ENCODE results near the gene RGS4.

Gene RGS4

GRCh38 chr1:163069142-163069541 is at the start of gene RGS4:
TSS of gene RGS4 (plus strand) at chr1:163069361. CDS start at chr1:163069485, 124 bp downstream.
- DNase-seq, result no peak

GRCh38 chr1:163022129-163022528 is 47.0 kb upstream of the RGS4 start:
- DNase-seq, result no peak

GRCh38 chr1:163027610-163028009 is 41.6 kb upstream of the RGS4 start:
- no peak for DNase-seq

- no peak for DNase-seq
Measured at GRCh38 chr1:163029901-163030300, 39.3 kb upstream of the RGS4 start.

GRCh38 chr1:163035446-163036249 is 33.5 kb upstream of the RGS4 start:
- DNase-seq, result no peak

GRCh38 chr1:163036671-163037070 is 32.5 kb upstream of the RGS4 start:
- DNase-seq, result no peak

DNA sequence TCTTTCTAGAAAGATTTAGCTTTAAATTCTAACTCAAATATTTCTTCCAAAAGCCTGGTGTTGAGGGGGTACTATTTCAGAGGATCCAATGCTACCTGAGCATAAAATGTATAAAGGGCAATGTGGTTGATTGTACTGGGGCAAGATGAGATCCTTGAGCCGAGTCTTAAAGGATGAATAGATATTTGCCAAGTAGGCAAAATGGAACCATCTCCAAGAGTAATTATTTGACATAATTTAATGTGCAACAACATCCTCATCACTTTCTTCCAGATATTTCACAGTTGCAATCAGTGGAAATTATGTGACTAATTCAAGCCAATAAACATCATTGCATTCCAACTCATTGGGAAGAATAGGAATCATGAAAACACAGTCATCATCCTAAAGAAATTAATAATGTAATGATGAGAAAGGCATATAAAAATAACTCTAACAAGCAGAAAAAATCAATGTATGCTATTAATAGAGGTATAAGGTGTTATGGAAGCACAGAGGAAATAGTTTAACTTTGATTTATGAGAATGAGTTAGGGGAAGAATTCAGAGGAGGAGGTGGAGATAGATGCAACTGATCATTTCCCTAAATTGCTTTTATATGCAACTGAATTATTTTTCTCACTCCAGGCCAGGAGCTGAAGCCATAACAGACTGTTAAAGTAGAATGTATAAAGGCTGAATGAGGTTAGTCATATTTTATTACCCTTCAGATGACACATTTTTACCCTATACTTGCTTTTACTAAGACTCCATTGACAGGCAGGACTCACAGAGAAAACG is 30.0 kb upstream of the RGS4 start:
- DNase-seq, result no peak

GRCh38 chr1:163039707-163040093 is 29.5 kb upstream of the RGS4 start:
- DNase-seq, result no peak

DNA sequence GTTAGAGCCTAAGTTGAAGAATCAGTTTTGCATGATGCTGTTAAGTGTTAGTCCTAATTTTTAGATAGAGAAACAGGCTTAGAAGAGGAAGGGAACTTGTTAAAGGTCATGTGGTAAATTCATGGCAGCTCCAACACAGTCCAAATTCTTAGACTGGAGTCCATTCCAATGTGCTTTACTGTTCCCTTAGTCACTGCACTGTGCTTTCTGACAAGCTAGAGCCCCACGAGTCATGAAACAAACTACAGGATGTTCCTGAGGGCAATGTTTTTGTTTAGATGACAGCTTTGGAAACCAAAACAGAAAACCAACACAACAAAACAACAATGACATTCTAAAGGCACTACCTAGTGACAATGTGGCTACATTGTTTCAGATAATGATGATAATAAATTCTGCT is 23.1 kb upstream of the RGS4 start:
- no peak for DNase-seq

GRCh38 chr1:163047951-163048659 is 21.1 kb upstream of the RGS4 start:
- no peak for DNase-seq

GRCh38 chr1:163048869-163049268 is 20.3 kb upstream of the RGS4 start:
- no peak for DNase-seq

DNA sequence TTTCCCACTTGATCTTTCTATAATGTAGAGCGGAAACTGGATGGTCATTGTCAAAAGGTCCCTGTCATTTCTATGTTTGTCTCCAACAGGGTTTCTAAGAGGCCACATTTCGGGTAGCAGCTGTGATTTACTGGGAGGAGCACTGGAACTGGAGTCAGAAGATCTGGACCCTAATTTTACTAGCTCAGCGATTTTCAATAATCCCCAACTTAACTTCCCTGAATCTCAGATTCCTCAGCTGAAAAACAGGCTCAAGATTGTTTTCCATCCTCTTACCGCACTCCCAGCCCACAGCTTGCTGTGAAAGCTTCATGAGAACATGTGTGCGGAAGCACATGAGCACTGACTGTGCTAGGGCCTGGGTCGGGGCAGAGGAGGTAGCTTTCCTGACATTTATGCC is 19.9 kb upstream of the RGS4 start:
- DNase-seq, result no peak

DNA sequence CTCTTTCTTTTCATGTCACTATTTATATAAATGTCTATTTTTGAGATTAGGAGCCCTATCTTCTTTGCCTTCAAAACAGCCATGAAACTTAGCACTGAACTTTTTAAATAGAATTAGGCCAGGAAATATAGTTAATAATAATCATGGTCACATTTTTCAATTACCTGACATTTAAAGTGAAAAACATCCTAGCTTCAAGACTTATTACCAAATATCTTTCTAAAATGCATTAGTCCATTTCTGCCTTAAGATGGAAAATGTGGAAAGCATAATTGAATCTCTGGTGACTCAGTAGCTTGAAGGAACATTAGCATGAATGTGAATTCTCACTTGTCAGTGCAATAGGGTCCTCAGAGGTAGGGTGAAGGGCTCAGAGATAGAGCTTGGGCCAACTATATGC is 18.7 kb upstream of the RGS4 start:
- DNase-seq, result no peak

DNA sequence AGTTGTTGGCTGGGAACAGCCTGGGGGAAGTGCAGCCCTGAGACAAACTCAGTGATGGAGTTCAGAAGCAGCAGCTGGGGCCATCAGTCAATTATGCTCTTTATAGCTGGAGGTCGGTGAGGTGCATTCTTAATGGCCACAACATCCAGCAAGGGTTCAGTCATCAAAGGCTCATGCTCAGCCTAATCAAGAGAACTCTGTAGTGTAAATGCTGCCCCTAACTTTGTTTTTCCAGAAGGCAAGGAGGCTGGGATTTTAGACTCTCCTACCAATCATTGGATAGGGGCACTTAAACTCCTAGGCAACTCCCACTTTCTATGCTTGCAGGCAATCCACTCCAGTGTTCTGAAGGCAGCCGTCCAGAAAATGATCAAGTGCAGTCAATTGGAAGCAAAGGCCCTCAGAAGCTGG is 15.0 kb upstream of the RGS4 start:
- DNase-seq, result no peak

DNA sequence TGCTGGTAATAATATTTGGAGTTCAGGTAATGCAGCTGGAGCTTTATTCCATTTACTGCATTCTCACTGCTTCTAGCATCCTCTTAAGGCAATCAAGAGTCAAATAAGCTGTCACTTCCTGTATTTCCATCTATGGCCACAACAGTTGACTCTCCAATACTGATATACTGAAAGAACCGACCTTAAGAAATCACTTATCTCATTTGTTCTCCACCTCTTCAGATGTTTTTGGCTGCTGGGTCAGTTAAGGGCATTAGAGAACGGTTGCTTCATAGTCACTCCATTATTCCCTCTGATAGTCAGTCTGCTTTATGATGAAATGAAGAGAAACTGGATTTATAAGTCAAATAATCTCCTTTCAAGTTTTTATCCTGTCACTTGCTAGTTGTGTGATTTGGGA is 14.2 kb upstream of the RGS4 start:
- DNase-seq, result no peak

DNA sequence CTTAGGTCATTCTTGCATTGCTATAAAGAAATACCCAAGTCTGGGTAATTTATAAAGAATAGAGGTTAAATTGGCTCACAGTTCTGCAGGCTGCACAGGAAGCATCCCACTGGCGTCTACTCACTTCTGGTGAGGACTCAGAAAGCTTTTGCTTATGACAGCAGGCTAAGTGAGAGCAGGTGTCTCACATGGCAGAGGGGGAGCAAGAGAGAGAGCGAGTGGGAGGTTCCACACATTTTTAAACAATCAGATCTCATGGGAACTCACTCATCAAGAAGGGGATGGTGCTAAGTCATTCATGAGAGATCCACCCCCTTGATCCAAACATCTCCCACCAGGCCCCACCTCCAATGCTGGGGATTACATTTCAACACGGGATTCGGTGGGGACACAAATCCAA is 13.6 kb upstream of the RGS4 start:
- no peak for DNase-seq

DNA sequence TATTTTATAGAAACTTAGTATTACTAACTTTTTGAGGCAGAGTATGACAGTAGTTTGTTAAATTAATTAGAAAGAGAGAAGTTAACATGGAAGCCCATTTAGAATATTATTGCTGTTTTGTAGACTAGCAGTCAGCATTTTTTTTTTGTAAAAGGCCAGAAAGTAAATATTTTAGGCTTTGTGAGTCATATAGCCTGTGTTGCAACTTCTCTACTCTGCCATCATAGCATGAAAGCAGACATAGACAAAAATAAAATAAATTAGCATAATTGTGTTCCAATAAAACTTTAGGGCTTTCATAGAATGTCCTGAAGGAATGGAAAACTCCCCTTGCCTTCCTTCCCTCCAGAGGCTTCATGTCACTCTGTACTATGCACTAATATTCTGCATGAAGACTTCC is 12.3 kb upstream of the RGS4 start:
- DNase-seq, result no peak

DNA sequence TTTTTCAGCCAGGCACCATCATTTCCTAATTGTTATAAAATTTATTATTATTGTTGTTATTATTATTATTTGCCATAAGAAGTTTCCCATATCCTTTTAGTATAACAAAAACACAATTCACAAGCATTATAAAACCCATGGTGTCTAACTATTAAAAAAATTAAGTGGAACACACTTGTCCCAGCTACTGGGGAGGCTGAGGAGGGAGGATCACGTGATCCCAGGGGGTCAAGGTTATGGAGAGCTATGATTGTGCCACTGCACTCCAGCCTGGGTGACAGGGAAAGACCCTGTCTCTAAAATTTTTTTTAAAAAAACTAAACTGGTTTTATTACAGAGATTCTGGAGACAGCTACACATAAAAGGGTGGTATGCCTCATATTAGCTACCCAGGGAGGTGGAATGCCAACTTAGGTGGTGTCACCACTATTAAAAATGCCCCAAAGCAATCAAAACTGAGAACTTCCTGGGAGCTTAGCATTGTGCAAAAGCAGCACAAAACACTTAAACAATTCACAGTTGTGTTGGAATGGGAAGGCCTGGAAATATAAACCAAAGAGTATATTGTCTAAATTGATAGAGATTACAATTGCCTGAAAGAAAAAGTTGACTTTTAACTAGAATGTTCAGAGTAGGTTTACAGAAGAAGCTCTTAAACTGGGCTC is 8.7 kb upstream of the RGS4 start:
- no peak for DNase-seq

DNA sequence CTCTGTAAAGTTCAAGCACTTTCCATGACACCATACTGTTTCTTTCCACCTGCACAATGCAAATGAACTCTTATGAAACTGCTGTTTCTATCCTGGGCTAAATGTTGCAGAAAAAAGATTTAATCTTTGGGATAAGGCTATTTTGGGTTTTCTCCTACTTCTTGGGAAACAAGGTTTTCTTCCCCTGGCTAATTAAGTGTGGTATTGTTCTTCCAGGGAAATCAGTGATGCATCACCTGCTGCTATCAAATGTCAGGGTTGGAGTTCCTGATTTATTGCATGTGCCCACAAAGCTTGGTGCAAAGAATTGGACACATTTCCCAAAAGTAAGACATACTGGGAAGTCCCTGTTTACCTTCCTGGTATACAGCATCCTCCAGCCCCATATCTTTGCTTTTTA is 6.0 kb upstream of the RGS4 start:
- DNase-seq, result no peak

DNA sequence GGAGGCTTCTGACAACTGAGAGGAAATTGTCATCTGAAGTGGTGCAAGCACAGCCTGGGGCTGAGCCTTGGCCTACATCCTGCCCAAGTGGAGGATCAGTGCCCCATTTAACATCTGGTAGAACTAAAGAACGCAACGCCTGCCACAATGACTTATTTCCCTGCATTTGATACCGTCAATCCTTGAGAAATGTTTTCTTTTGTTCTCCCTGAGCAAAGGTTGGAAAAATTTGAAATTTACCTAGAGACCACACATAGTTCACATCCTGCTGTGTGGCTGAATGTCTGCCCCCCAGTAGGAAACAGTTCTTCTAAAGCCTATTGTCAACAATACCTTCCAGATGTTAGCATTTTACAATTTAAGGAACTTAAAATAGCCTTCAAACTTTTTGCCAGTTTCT is 5.6 kb upstream of the RGS4 start:
- no peak for DNase-seq

DNA sequence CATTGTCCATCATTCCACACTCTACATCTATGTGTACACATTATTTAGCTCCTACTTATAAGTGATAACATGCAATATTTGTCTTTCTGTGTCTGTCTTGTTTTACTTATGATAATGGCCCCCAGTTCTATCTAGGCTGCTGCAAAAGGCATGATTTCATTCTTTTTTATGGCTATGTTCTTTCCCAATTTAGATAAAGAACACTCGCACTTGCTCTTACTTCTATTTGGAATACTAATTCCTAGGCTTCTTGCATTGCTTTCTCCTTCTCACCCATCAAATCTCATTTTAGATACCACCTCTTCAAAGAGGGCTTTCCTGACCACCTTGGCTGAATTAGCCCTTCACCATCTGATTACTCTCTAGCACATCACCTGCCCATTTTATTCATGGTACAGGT is 3.0 kb upstream of the RGS4 start:
- no peak for DNase-seq

GRCh38 chr1:163066686-163067085 is 2.5 kb upstream of the RGS4 start:
- no peak for DNase-seq

DNA sequence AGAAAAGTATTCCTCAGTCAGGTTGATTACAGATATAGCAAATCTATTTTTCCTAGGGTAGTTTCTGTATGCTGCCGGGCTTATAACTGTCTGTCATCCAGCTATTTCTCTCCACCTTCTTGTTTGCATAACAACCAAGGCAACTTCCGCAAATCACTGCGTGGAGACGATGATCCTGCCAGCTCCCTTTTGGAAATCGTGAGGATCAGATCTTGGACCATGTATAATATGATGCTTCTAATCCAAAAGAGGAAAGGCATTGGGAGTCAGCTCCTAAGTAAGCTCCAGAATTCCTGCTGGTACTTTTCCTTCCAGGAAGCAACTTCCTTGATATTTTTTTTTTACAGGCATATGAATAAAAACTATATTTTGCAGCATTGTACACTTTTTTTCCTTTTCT is 445 bp upstream of the RGS4 start:
- DNase-seq, result no peak
